COLO668 (cell line): ENCODE measurements around the gene ABLIM1.

ENCODE experiments used
- DNase-seq: peaks from one replicate; lab custom pipeline; 2025; ENCODE audit not compliant: unreplicated experiment; lab: John Stamatoyannopoulos, UW

ABLIM1 gene

GRCh38 chr10:114498413-114499111 lies 159.5 kb downstream of the ABLIM1 start:
- no peak for DNase-seq

DNA sequence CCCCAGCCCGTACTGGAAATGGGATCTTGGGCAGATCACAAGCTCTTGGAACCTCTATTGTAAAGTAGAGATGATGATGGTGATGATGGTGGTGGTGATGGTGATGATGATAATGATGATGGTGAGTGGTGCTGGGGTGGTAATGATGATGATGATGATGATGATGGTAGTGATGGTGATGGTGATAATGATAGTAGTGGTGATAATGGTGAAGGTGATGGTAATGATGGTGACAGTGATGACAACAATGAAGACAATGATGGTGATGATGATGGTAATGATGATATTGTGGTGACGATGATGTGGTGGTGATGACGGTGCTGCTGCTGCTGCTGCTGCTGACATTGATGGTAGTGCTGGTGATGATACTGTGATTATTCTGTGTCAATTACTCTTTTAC lies 162.8 kb downstream of the ABLIM1 start:
- no peak for DNase-seq

DNA sequence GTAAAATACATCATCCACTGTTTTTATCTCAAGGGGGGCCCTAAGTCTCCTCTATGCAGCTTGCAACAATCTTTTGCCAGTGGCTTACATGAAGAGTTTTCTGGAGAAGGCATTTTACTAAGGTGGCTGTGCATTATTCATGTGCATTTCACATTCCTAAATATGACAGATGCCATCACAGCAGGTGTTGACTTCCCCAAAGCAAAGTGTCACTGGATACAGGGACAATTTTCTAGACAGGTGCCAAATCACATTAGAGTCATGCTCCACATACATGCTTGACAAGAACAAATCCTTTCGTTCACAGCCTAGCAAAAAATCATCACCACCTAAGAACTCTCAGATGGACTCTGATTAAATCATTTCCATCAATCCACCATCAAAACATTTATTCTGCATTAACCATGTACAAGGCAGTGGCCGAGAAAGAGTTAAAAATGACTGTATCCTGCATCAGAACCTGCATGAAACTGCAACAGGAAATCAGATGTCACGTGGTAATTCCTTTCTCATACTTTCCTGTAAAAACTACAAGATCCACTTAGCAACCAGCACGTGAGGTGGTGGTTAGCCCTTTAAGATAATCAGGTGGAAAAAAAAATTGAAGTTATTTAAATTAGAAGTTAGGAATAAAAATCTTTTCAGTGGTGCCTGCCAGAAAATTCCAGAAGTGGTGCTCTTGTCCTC lies 165.6 kb downstream of the ABLIM1 start:
- DNase-seq, result no peak

- DNase-seq, result no peak
These were observed 166.1 kb downstream of the ABLIM1 start for GRCh38 chr10:114491933-114492332.

GRCh38 chr10:114491419-114491818 lies 166.7 kb downstream of the ABLIM1 start:
- no peak for DNase-seq

GRCh38 chr10:114489521-114490310 lies 168.4 kb downstream of the ABLIM1 start:
- DNase-seq, result no peak

- DNase-seq, result no peak
These were observed 170.1 kb downstream of the ABLIM1 start for GRCh38 chr10:114487815-114488536.

GRCh38 chr10:114486938-114487814 lies 170.9 kb downstream of the ABLIM1 start:
- no peak for DNase-seq

- no peak for DNase-seq
These were observed 172.2 kb downstream of the ABLIM1 start for GRCh38 chr10:114485696-114486400.

GRCh38 chr10:114483575-114483974 lies 174.5 kb downstream of the ABLIM1 start:
- no peak for DNase-seq

- no peak for DNase-seq
These were observed 175.4 kb downstream of the ABLIM1 start for GRCh38 chr10:114482480-114483304.

GRCh38 chr10:114481055-114481454 lies 177.0 kb downstream of the ABLIM1 start:
- DNase-seq, result no peak

DNA sequence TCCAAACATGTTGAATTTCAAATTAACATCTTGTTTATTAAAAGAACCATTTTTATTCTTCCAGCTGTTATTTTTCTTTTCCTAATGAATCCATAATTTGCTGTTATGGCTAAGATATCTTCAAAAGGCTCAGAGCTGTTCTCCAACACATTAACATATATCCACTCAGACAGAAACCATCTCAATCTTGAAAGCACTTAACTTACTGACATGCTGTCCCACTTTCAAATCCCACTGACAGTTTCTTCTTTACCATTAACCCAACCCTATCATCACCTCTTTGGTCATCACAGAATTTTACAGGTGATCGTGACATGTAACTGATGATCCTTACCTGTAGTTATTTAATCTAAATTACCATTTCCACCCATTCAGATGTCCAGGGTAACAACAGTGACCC lies 178.2 kb downstream of the ABLIM1 start:
- no peak for DNase-seq

DNA sequence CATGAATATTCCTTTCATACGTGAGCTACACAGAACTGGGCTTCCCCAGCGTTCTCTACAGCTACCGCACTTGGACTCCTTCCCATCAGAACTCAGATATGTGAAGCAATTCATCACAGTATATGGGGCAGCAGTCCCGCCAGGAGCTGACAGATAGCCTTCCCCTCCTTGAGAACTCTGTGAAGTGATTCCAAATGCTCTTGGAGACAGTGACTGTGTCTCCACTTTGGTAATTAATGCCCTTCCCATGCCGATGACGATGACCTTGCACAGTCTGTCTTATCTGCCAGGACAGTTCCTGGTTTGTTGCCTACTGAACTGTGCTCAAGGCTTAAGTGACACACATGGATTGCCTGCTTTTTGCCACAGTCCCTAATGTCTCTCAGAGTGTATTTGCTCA lies 178.8 kb downstream of the ABLIM1 start:
- DNase-seq, result no peak

DNA sequence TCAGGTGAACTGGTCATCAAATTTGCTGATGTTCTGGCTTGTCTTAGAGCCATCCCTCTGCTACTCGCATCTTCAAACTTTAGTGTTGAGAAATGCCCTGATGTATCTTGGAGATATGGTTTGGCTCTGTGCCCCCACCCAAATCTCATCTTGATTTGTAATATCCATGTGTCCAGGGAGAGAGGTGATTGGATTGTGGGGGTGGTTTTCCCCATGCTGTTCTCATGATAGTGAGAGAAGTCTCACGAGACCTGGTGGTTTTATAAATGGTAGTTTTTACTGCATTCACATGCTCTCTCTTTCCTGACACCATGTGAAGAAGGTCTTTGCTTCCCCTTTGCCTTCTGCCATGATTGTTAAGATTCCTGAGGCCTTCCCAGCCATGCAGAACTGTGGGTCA lies 179.8 kb downstream of the ABLIM1 start:
- DNase-seq, result no peak

GRCh38 chr10:114477285-114477684 lies 180.8 kb downstream of the ABLIM1 start:
- DNase-seq, result no peak

DNA sequence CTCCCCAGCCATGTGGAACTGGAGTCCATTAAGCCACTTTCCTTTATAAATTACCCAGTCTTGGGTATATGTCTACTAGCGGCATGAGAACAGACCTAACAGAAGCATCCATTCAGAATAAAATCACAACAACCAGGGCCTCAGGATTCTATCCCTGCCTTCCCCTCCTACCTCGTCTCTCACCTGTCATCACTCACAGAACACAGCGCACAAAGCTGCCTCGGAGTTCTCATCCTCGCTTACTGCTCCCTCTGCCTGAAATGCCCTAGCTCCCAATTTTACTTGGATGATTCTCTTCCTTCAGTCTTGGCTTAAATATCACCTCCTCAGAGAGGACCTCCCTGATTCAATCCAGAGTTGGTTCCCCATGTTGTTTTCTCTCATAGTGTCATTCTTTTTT lies 183.1 kb downstream of the ABLIM1 start:
- no peak for DNase-seq

- DNase-seq, result no peak
These were observed 184.3 kb downstream of the ABLIM1 start for GRCh38 chr10:114473776-114474175.

DNA sequence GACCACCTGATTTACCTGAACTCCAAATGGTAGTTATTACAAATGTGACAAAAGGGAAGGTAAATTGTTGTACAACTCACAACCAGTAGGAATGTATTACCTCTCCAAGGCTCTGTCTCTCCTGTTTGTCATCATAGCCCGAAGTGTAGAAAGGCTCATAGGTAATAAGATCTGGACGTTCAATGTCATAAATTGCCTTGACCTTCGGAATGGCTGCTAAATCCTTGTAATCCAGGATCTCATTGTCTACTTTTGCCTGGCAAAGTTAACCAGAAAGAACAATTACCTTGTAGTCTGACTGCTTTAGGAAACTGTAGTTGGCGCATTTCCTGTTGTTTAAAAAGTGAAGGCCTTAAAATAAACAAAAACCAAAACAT lies 185.2 kb downstream of the ABLIM1 start:
- DNase-seq, result peak; percentile 34
